HG02885 (cell line): ENCODE results near the gene P2RY6.

Source experiments
- ATAC-seq: cut with Tn5 transposase; IDR thresholded peaks from one replicate; pipeline ENCODE4 v1.9.1; 2021; ENCODE audit warnings: mild to moderate bottlenecking; ENCODE audit not compliant: unreplicated experiment, poor library complexity

P2RY6 gene

GRCh38 chr11:73236205-73236765 lies 35.9 kb upstream of the P2RY6 start:
- ATAC-seq = no peak

- ATAC-seq = no peak
These were observed 35.3 kb upstream of the P2RY6 start for GRCh38 chr11:73236854-73237253.

- no peak for ATAC-seq
These were observed 34.5 kb upstream of the P2RY6 start for GRCh38 chr11:73237471-73238290.

GRCh38 chr11:73239111-73239521 lies 33.0 kb upstream of the P2RY6 start:
- no peak for ATAC-seq

- ATAC-seq = no peak
These were observed 32.5 kb upstream of the P2RY6 start for GRCh38 chr11:73239571-73240189.

GRCh38 chr11:73240190-73240781 lies 31.9 kb upstream of the P2RY6 start:
- ATAC-seq = no peak

GRCh38 chr11:73241300-73241699 lies 30.8 kb upstream of the P2RY6 start:
- no peak for ATAC-seq

- peak; percentile 78 for ATAC-seq
These were observed 29.7 kb upstream of the P2RY6 start for GRCh38 chr11:73242251-73243092.

- no peak for ATAC-seq
These were observed 29.0 kb upstream of the P2RY6 start for GRCh38 chr11:73243093-73243485.

- no peak for ATAC-seq
These were observed 27.4 kb upstream of the P2RY6 start for GRCh38 chr11:73244589-73245240.

- ATAC-seq = no peak
These were observed 26.7 kb upstream of the P2RY6 start for GRCh38 chr11:73245461-73245860.

GRCh38 chr11:73246303-73246702 lies 25.8 kb upstream of the P2RY6 start:
- ATAC-seq = no peak

- no peak for ATAC-seq
These were observed 23.5 kb upstream of the P2RY6 start for GRCh38 chr11:73248526-73249185.

- ATAC-seq = no peak
These were observed 22.8 kb upstream of the P2RY6 start for GRCh38 chr11:73249304-73249703.

- no peak for ATAC-seq
These were observed 22.0 kb upstream of the P2RY6 start for GRCh38 chr11:73249853-73250783.

- no peak for ATAC-seq
These were observed 19.5 kb upstream of the P2RY6 start for GRCh38 chr11:73252577-73253191.

GRCh38 chr11:73257342-73258103 lies 14.6 kb upstream of the P2RY6 start:
- no peak for ATAC-seq
